GM23248 (cell line): ENCODE measurements around the gene VPS37B. TPM values are rescaled to one million over a fixed set of nuclear protein-coding genes. Genes with fewer than 3 reads are reported as not detected.
"Not testable (repeated sequence)": the region's sequence is repeated elsewhere in the genome, so short reads cannot be mapped to it uniquely, and the experiment has no call there.

ENCODE experiments used
- DNase-seq: peaks from one replicate; pipeline ENCODE4 v3.0.0-alpha.2; 2015
- H2AFZ ChIP-seq: fragments of 200-600 bp; sonication (generic); 2 replicates; pipeline ENCODE4 v1.6.1; 2016; ENCODE audit warnings: antibody characterized with exemption
- H3F3A ChIP-seq: fragments of 200-600 bp; sonication (generic); 2 replicates; pipeline ENCODE4 v1.6.1; 2016; ENCODE audit warnings: mild to moderate bottlenecking, antibody characterized with exemption, mixed run types; ENCODE audit not compliant: insufficient read depth
- H3K27ac ChIP-seq: fragments of 200-600 bp; sonication (generic); 2 replicates; pipeline ENCODE4 v1.5.1; 2016; ENCODE audit warnings: mild to moderate bottlenecking
- H3K27me3 ChIP-seq: fragments of 200-600 bp; sonication (generic); replicated peaks from 2 replicates; pipeline ENCODE4 v1.6.1; 2016; ENCODE audit warnings: mild to moderate bottlenecking; ENCODE audit not compliant: insufficient read depth
- H3K36me3 ChIP-seq: fragments of 200-600 bp; sonication (generic); 2 replicates; pipeline ENCODE4 v1.6.1; 2016; ENCODE audit warnings: low read depth, mild to moderate bottlenecking
- H3K4me1 ChIP-seq: fragments of 200-600 bp; sonication (generic); 2 replicates; pipeline ENCODE4 v1.6.1; 2016; ENCODE audit warnings: mild to moderate bottlenecking; ENCODE audit not compliant: insufficient read depth
- H3K4me2 ChIP-seq: fragments of 200-600 bp; sonication (generic); one replicate; pipeline ENCODE4 v1.6.1; 2016; ENCODE audit warnings: mild to moderate bottlenecking; ENCODE audit not compliant: unreplicated experiment
- H3K4me3 ChIP-seq: fragments of 200-600 bp; sonication (generic); 2 replicates; pipeline ENCODE4 v1.5.1; 2016; ENCODE audit warnings: mild to moderate bottlenecking
- H3K79me2 ChIP-seq: fragments of 200-600 bp; sonication (generic); 2 replicates; pipeline ENCODE4 v1.6.1; 2016; ENCODE audit warnings: mild to moderate bottlenecking; ENCODE audit not compliant: insufficient read depth
- H3K9ac ChIP-seq: fragments of 200-600 bp; sonication (generic); 2 replicates; pipeline ENCODE4 v1.6.1; 2016; ENCODE audit warnings: mild to moderate bottlenecking
- H3K9me2 ChIP-seq: fragments of 200-600 bp; sonication (generic); 2 replicates; pipeline ENCODE4 v1.6.1; 2016; ENCODE audit warnings: mixed run types, mild to moderate bottlenecking, moderate library complexity; ENCODE audit not compliant: insufficient read depth
- H3K9me3 ChIP-seq: fragments of 200-600 bp; sonication (generic); one replicate; pipeline ENCODE4 v1.6.1; 2017; ENCODE audit warnings: low read depth
- H4K20me1 ChIP-seq: fragments of 200-600 bp; sonication (generic); 2 replicates; pipeline ENCODE4 v1.6.0; 2016; ENCODE audit not compliant: insufficient read depth
- EZH2 ChIP-seq: fragments of 200-600 bp; sonication (generic); IDR thresholded peaks from 2 replicates; pipeline ENCODE4 v1.6.1; 2018; ENCODE audit warnings: antibody characterized with exemption, mild to moderate bottlenecking; ENCODE audit not compliant: insufficient read depth, poor library complexity, severe bottlenecking
- EZH2phosphoT487 ChIP-seq: fragments of 200-600 bp; sonication (generic); IDR thresholded peaks from 2 replicates; pipeline ENCODE4 v1.6.1; 2018; ENCODE audit warnings: antibody characterized with exemption, moderate library complexity, mild to moderate bottlenecking, low read depth; ENCODE audit not compliant: insufficient read depth
- WGBS, 2 experiments: methylation state at CpG; one replicate each; pipeline ENCODE4 v1.1.6; 2015 to 2017; ENCODE audit warnings: low lambda C conversion rate in 2 of 2, low coverage in 1 of 2; ENCODE audit errors: missing lambda C conversion rate in 2 of 2; 5-methylcytosine and 5-hydroxymethylcytosine counted together
- in situ Hi-C: fragments of 300-500 bp; cut with MboI; formaldehyde crosslinking; loops from 2 replicates; pipeline ENCODE4 v1.15.0; 2020
- polyA plus RNA-seq: library from polyadenylated mRNA; unstranded; fragments of >200 nt; fragmentation: Nextera tagmentation; extraction: Ambion mirVana; gene quantifications from 2 replicates; pipeline ENCODE4 v1.2.1, GENCODE V29; 2016
- total RNA-seq: library from RNA; depleted of rRNA; stranded (reverse); fragments of >200 nt; shearing (Covaris generic); gene quantifications from 2 replicates; pipeline ENCODE4 v1.2.3, GENCODE V29; 2014

Gene VPS37B
- total and polyA plus RNA-seq, 2 experiments from 2014 or later: 19.1 to 31.3 TPM

DNA sequence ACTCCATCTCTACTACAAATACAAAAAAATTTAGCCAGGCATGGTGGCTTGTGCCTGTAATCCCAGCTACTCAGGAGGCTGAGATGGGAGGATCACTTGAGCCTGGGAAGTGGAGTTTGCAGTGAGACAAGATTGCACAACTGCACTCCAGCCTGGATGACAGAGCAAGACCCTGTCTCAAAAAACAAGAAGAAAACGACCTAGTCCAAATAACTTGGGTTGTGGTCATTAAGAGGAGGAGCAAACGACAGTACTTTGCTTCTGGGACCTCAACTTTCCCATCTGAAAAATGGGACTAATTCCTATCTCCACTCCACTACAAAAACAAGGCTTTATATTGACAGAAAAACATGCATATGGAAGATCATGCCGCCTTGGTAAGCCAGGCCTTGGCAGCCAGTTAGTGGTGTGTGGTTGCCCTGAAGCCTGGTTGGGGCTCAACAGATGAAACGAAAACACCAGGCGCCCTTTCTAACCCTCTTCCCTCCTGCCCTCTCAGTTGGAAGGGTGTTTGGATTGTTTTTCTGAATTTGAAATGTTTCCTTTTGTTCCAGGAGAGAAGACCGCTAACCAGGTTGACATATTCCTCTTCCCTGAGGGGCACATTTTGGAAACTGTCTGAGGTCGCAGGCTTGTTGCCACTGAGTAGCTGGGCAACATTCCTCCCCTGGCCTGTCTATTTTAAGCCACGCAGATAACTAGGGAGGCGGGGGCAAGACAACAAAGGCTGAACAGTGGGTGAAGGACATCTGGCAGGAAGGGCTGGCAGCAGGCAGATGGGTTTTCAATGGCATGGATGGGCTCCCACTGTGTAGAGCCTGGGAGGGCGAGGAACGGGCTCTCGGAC, 13.7 kb upstream of the VPS37B start:
- TF ChIP-seq EZH2: no peak
- TF ChIP-seq EZH2phosphoT487: no peak
- H3F3A ChIP-seq: no peaks in the 10 kb centered on the region
- no peaks in the 10 kb centered on the region for H4K20me1 ChIP-seq
- no peaks in the 10 kb centered on the region for H3K4me1 ChIP-seq
- H3K9ac ChIP-seq: no peak overlapping the region
- 64 to 65% methylated on average over 12 of the region's 12 CpGs for WGBS, 2 experiments
- no peak for DNase-seq
- H3K4me3 ChIP-seq: no peak overlapping the region
- no peak overlapping the region for H3K4me2 ChIP-seq
- H3K9me3 ChIP-seq: no peaks in the 10 kb centered on the region
- no peaks in the 10 kb centered on the region for H3K9me2 ChIP-seq
- in situ Hi-C loops: no loop called here
- H3K36me3 ChIP-seq: no peaks in the 10 kb centered on the region
- H3K27me3 ChIP-seq: no peaks in the 10 kb centered on the region
- no peaks in the 10 kb centered on the region for H3K79me2 ChIP-seq
- H2AFZ ChIP-seq: no peak overlapping the region
- no peak overlapping the region for H3K27ac ChIP-seq

DNA sequence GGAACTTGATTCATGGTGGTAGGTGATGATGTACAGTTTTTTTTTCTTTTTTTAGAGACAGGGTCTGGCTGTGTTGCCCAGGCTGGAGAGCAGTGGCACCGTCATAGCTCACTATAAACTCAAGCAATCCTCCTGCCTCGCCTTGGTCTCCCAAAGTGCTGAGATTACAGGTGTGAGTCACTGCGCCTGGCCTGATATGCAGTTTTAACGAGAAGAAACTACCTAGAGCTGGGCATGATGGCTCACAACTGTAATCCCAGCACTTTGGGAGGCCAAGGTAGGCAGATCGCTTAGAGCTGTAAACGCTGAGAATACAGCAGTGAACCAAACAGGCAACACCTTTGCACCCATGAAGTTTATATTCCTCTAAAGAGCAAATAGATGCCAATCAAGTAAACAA, 13.0 kb upstream of the VPS37B start:
- DNase-seq: no peak
- no peaks in the 10 kb centered on the region for H3K27me3 ChIP-seq
- H3K79me2 ChIP-seq: no peaks in the 10 kb centered on the region
- no peaks in the 10 kb centered on the region for H3K36me3 ChIP-seq
- H3K9me2 ChIP-seq: no peaks in the 10 kb centered on the region
- no peaks in the 10 kb centered on the region for H4K20me1 ChIP-seq
- H3K4me3 ChIP-seq: no peak overlapping the region
- H3K27ac ChIP-seq: no peak overlapping the region
- in situ Hi-C loops: no loop called here
- no peaks in the 10 kb centered on the region for H3K9me3 ChIP-seq
- no peak overlapping the region for H3K9ac ChIP-seq
- no peak overlapping the region for H3K4me2 ChIP-seq
- no peaks in the 10 kb centered on the region for H3F3A ChIP-seq
- no peak for TF ChIP-seq EZH2phosphoT487
- no peak for TF ChIP-seq EZH2
- WGBS, 2 experiments: 92 to 93% methylated on average over 6 of the region's 6 CpGs
- no peak overlapping the region for H2AFZ ChIP-seq
- no peaks in the 10 kb centered on the region for H3K4me1 ChIP-seq

- H3K4me1 ChIP-seq, H3K36me3 ChIP-seq, H3K4me2 ChIP-seq, H3K9me2 ChIP-seq, H3K9me3 ChIP-seq, H3K4me3 ChIP-seq, H3K27me3 ChIP-seq, H3K9ac ChIP-seq, H4K20me1 ChIP-seq, H3F3A ChIP-seq, H2AFZ ChIP-seq, H3K27ac ChIP-seq, in situ Hi-C loops, DNase-seq, H3K79me2 ChIP-seq: not testable (repeated sequence)
- 90 to 93% methylated on average over 5 of the region's 5 CpGs for WGBS, 2 experiments
Measured at GRCh38 chr12:122905258-122905657, 9.3 kb upstream of the VPS37B start.

DNA sequence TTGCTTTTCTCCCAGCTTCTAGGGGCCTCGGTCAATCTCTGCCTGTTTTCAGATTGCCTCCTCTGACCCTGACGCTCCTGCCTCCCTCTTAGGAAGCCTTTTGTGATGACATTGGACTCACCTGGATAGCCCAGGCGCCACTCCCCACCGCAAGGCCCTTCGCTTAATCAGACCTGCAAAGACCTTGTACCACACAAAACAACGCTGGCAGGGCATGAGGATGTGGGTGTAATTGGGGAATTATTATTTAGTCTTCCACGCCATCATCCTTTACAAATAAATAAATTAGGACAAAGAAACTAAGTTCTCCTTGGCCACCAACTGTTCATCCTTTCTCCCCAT, 7.7 kb upstream of the VPS37B start:
- no peak overlapping the region for H3K4me3 ChIP-seq
- H3K9ac ChIP-seq: no peak overlapping the region
- H2AFZ ChIP-seq: no peak overlapping the region
- no peak for TF ChIP-seq EZH2phosphoT487
- no peak for TF ChIP-seq EZH2
- 63 to 73% methylated on average over 7 of the region's 7 CpGs for WGBS, 2 experiments
- H3K9me3 ChIP-seq: no peaks in the 10 kb centered on the region
- H3K27me3 ChIP-seq: no peaks in the 10 kb centered on the region
- no peak for DNase-seq
- no peak overlapping the region for H3K4me2 ChIP-seq
- in situ Hi-C loops: no loop called here
- no peaks in the 10 kb centered on the region for H3K36me3 ChIP-seq
- H3K4me1 ChIP-seq: peaks cover 4% of the 10 kb centered on the region
- H3K79me2 ChIP-seq: no peaks in the 10 kb centered on the region
- H3K9me2 ChIP-seq: no peaks in the 10 kb centered on the region
- peaks cover 8% of the 10 kb centered on the region; the same call in 1 of the 2 replicates for H3F3A ChIP-seq
- no peaks in the 10 kb centered on the region for H4K20me1 ChIP-seq
- H3K27ac ChIP-seq: no peak overlapping the region
